Measurements from ENCODE around the gene ZFYVE21. TPM values are rescaled to one million over a fixed set of nuclear protein-coding genes. Genes with fewer than 3 reads are reported as not detected.

Gene ZFYVE21
- total RNA-seq, 1 experiment from 2014 or later: 31.3 TPM

DNA sequence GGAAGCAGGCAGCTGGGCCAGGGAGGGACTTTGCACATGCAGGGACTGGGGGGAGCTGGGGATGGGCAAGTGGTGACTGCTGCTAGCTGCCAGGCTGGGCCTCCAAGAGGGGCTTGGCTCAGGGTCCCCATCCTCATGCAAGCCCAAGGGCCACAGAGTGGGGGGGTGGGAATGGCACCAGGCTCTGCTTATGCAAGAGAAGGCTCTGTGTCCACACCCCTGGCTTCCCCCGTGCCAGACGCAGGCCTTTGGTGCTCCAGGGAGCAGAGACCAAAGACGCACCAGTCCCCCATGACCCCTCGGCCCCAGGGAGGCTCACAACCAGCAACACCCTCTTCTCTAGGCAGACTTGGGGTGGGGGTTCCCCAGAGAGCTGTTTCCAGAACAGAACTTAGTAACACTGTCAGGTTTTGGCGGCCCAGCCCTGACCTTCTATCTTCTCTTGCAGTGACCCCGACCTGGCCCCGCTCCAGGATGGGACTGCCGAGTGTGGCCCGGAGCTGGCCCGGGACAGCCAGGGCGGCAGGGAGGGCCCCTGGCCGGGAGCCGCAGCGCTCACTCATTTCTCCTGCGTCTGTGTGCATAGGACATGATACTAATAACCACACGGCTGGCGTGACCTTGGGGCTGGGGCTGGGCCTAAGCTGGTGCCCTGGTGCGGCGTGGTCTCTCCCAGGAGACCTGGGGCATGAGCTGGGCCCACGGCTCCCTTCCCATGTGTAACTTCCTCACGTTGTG, 14.7 kb upstream of the ZFYVE21 start:
- no TSS peak for BruUV-seq (replicated peaks)
- no peaks in the 10 kb centered on the region for H4K20me1 ChIP-seq (ENCODE audit: insufficient read depth)
- no peak overlapping the region for H3K27ac ChIP-seq (ENCODE audit: low read depth, low read length)
- H3K4me1 ChIP-seq (ENCODE audit: control insufficient read depth in 1 of 2, insufficient read depth in 2 of 2, low read length in 2 of 2): no peaks in the 10 kb centered on the region
- no peak overlapping the region for H3K4me2 ChIP-seq (ENCODE audit: low read length)
- H2AFZ ChIP-seq (ENCODE audit: low read depth, low read length, poor library complexity, severe bottlenecking): no peak overlapping the region
- RAD21 ChIA-PET (ENCODE audit: low non-redundant PET in 1 of 2, low total read pairs in 2 of 2, uncharacterized antibody in 2 of 2, unreplicated experiment in 2 of 2): no interaction called here
- no peak for DNase-seq (ENCODE audit: low read depth, low spot score)
- intact Hi-C loops (cut with micrococcal nuclease): no loop called here
- H3K36me3 ChIP-seq (ENCODE audit: control insufficient read depth in 1 of 2, insufficient read depth in 2 of 2, low read length in 2 of 2): peaks cover 5 to 16% of the 10 kb centered on the region in 2 experiments; a peak in 3 of 4 replicates
- no peak overlapping the region for H3K4me3 ChIP-seq (replicated peaks in 1 of 2; ENCODE audit: low read depth in 1 of 2, low read length in 2 of 2)
- H3K9ac ChIP-seq (ENCODE audit: low read length): no peak overlapping the region
- no peaks in the 10 kb centered on the region for H3K27me3 ChIP-seq (ENCODE audit: insufficient read depth, low read length)
- no peak for TF ChIP-seq POLR2A (IDR thresholded peaks at IDR 0.05; ENCODE audit: borderline replicate concordance, extremely low read depth, insufficient read depth, insufficient read length)
- no peak for TF ChIP-seq JUND (IDR thresholded peaks at IDR 0.05)
- no peak for TF ChIP-seq FOSL1 (IDR thresholded peaks at IDR 0.05; ENCODE audit: low read depth)
- TF ChIP-seq, protein P1, sequence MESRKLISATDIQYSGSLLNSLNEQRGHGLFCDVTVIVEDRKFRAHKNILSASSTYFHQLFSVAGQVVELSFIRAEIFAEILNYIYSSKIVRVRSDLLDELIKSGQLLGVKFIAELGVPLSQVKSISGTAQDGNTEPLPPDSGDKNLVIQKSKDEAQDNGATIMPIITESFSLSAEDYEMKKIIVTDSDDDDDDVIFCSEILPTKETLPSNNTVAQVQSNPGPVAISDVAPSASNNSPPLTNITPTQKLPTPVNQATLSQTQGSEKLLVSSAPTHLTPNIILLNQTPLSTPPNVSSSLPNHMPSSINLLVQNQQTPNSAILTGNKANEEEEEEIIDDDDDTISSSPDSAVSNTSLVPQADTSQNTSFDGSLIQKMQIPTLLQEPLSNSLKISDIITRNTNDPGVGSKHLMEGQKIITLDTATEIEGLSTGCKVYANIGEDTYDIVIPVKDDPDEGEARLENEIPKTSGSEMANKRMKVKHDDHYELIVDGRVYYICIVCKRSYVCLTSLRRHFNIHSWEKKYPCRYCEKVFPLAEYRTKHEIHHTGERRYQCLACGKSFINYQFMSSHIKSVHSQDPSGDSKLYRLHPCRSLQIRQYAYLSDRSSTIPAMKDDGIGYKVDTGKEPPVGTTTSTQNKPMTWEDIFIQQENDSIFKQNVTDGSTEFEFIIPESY (IDR thresholded peaks at IDR 0.05; ENCODE audit: extremely low read depth, insufficient replicate concordance, low read length): no peak
- no peak for TF ChIP-seq SRF (IDR thresholded peaks at IDR 0.05; ENCODE audit: low read depth)
- no peak for TF ChIP-seq POLR2AphosphoS5 (IDR thresholded peaks at IDR 0.05; ENCODE audit: low read depth, low read length)
- TF ChIP-seq EZH2 (IDR thresholded peaks at IDR 0.05): no peak
- TF ChIP-seq, protein P2, sequence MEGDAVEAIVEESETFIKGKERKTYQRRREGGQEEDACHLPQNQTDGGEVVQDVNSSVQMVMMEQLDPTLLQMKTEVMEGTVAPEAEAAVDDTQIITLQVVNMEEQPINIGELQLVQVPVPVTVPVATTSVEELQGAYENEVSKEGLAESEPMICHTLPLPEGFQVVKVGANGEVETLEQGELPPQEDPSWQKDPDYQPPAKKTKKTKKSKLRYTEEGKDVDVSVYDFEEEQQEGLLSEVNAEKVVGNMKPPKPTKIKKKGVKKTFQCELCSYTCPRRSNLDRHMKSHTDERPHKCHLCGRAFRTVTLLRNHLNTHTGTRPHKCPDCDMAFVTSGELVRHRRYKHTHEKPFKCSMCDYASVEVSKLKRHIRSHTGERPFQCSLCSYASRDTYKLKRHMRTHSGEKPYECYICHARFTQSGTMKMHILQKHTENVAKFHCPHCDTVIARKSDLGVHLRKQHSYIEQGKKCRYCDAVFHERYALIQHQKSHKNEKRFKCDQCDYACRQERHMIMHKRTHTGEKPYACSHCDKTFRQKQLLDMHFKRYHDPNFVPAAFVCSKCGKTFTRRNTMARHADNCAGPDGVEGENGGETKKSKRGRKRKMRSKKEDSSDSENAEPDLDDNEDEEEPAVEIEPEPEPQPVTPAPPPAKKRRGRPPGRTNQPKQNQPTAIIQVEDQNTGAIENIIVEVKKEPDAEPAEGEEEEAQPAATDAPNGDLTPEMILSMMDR (IDR thresholded peaks at IDR 0.05 in 2 of 3, conservative IDR thresholded peaks at IDR 0.05 in 1 of 3; ENCODE audit: borderline replicate concordance in 1 of 3, insufficient read depth in 1 of 3, low read depth in 2 of 3, low read length in 2 of 3): no peak
- TF ChIP-seq SIN3A (IDR thresholded peaks at IDR 0.05; ENCODE audit: low read depth): no peak
- TF ChIP-seq, protein P3, sequence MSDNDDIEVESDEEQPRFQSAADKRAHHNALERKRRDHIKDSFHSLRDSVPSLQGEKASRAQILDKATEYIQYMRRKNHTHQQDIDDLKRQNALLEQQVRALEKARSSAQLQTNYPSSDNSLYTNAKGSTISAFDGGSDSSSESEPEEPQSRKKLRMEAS (IDR thresholded peaks at IDR 0.05): no peak
- TF ChIP-seq SP1 (IDR thresholded peaks at IDR 0.05; ENCODE audit: low read depth): no peak
- TF ChIP-seq ATF3 (IDR thresholded peaks at IDR 0.05): no peak
- TF ChIP-seq ELF1 (IDR thresholded peaks at IDR 0.05; ENCODE audit: borderline replicate concordance, low read depth): no peak
- H3K9me2 ChIP-seq (ENCODE audit: insufficient read depth): no peaks in the 10 kb centered on the region
- CTCF ChIA-PET: no interaction called here
- POLR2A ChIA-PET: no interaction called here
- H3K9me3 ChIP-seq (ENCODE audit: control insufficient read depth in 1 of 2, insufficient read depth in 1 of 2, low read depth in 1 of 2, low read length in 2 of 2): no peaks in the 10 kb centered on the region
- peaks cover 7% of the 10 kb centered on the region; the same call in 1 of the 2 replicates for H3K79me2 ChIP-seq (ENCODE audit: insufficient read depth, low read length)
- no peak for ATAC-seq
